ENCODE measurements around the gene S100A5. TPM values are rescaled to one million over a fixed set of nuclear protein-coding genes. Genes with fewer than 3 reads are reported as not detected.
"Not testable (repeated sequence)": the region's sequence is repeated elsewhere in the genome, so short reads cannot be mapped to it uniquely, and the experiment has no call there.

The S100A5 gene
- total RNA-seq, 1 donor from 2014 or later = 1.6 TPM

GRCh38 chr1:153532769-153533599, 7.8 kb downstream of the S100A5 start:
- peaks cover 62% of the 10 kb centered on the region for H3K4me1 Mint-ChIP-seq (ENCODE audit: low read depth)
- H3K4me3 Mint-ChIP-seq = peak overlapping the region; percentile 91
- H3K27ac Mint-ChIP-seq = peak overlapping the region; percentile 83
- no peaks in the 10 kb centered on the region for H3K9me3 Mint-ChIP-seq
- intact Hi-C loops (cut with micrococcal nuclease) = loop anchor here (1.0 kb wide), 3 partner anchors 22 to 101 kb away; partner anchors contain the start of gene CHTOP
- H3K36me3 Mint-ChIP-seq (ENCODE audit: low read depth) = peaks cover 12% of the 10 kb centered on the region
- no peaks in the 10 kb centered on the region for H3K27me3 Mint-ChIP-seq (ENCODE audit: insufficient read depth)
- peak; percentile 72 for DNase-seq (ENCODE audit: low spot score)

GRCh38 chr1:153532181-153532580, 8.6 kb downstream of the S100A5 start:
- H3K36me3 Mint-ChIP-seq (ENCODE audit: low read depth) = peaks cover 12% of the 10 kb centered on the region
- H3K4me1 Mint-ChIP-seq (ENCODE audit: low read depth) = peaks cover 62% of the 10 kb centered on the region
- H3K4me3 Mint-ChIP-seq = peak overlapping the region; percentile 91
- no peaks in the 10 kb centered on the region for H3K9me3 Mint-ChIP-seq
- peak overlapping the region; percentile 83 for H3K27ac Mint-ChIP-seq
- H3K27me3 Mint-ChIP-seq (ENCODE audit: insufficient read depth) = no peaks in the 10 kb centered on the region
- no peak for DNase-seq (ENCODE audit: low spot score)
- intact Hi-C loops (cut with micrococcal nuclease) = loop anchor here (1.0 kb wide), 1 partner anchor 21 kb away; no protein-coding TSS in a partner anchor

GRCh38 chr1:153531638-153532037, 9.1 kb downstream of the S100A5 start:
- intact Hi-C loops (cut with micrococcal nuclease) = loop anchor here (1.0 kb wide), 1 partner anchor 20 kb away; no protein-coding TSS in a partner anchor
- H3K4me1 Mint-ChIP-seq (ENCODE audit: low read depth) = peaks cover 59% of the 10 kb centered on the region
- no peak for DNase-seq (ENCODE audit: low spot score)
- peak overlapping the region; percentile 18 for H3K27ac Mint-ChIP-seq
- no peaks in the 10 kb centered on the region for H3K27me3 Mint-ChIP-seq (ENCODE audit: insufficient read depth)
- H3K9me3 Mint-ChIP-seq = no peaks in the 10 kb centered on the region
- H3K4me3 Mint-ChIP-seq = peak overlapping the region; percentile 46
- H3K36me3 Mint-ChIP-seq (ENCODE audit: low read depth) = peaks cover 10% of the 10 kb centered on the region

- Mint-ChIP-seq H3K4me3 (no peak overlapping the region), H3K4me1 (ENCODE audit: low read depth) (peaks cover 27% of the 10 kb centered on the region), H3K27me3 (ENCODE audit: insufficient read depth) (peaks cover 2% of the 10 kb centered on the region), H3K27ac (no peak overlapping the region), H3K36me3 (ENCODE audit: low read depth) (peaks cover 2% of the 10 kb centered on the region), H3K9me3 (no peaks in the 10 kb centered on the region)
- no peak for DNase-seq (ENCODE audit: low spot score)
- intact Hi-C loops (cut with micrococcal nuclease) = no loop called here
These were observed 13.1 kb downstream of the S100A5 start for GRCh38 chr1:153527683-153528040.

GRCh38 chr1:153527023-153527682, 13.6 kb downstream of the S100A5 start:
- Mint-ChIP-seq H3K27me3 (ENCODE audit: insufficient read depth) (peaks cover 2% of the 10 kb centered on the region), H3K36me3 (ENCODE audit: low read depth) (peaks cover 2% of the 10 kb centered on the region), H3K4me3 (no peak overlapping the region), H3K4me1 (ENCODE audit: low read depth) (peaks cover 26% of the 10 kb centered on the region), H3K27ac (no peak overlapping the region), H3K9me3 (no peaks in the 10 kb centered on the region)
- DNase-seq (ENCODE audit: low spot score) = no peak
- intact Hi-C loops (cut with micrococcal nuclease) = no loop called here

GRCh38 chr1:153526132-153526543, 14.6 kb downstream of the S100A5 start:
- intact Hi-C loops (cut with micrococcal nuclease) = no loop called here
- H3K4me3 Mint-ChIP-seq = no peak overlapping the region
- H3K36me3 Mint-ChIP-seq (ENCODE audit: low read depth) = peaks cover 2% of the 10 kb centered on the region
- peaks cover 16% of the 10 kb centered on the region for H3K4me1 Mint-ChIP-seq (ENCODE audit: low read depth)
- DNase-seq (ENCODE audit: low spot score) = no peak
- H3K9me3 Mint-ChIP-seq = no peaks in the 10 kb centered on the region
- peaks cover 2% of the 10 kb centered on the region for H3K27me3 Mint-ChIP-seq (ENCODE audit: insufficient read depth)
- no peak overlapping the region for H3K27ac Mint-ChIP-seq

GRCh38 chr1:153525088-153525728, 15.5 kb downstream of the S100A5 start:
- H3K36me3 Mint-ChIP-seq (ENCODE audit: low read depth) = peaks cover 2% of the 10 kb centered on the region
- peaks cover 6% of the 10 kb centered on the region for H3K4me1 Mint-ChIP-seq (ENCODE audit: low read depth)
- intact Hi-C loops (cut with micrococcal nuclease) = no loop called here
- H3K4me3 Mint-ChIP-seq = no peak overlapping the region
- no peak overlapping the region for H3K27ac Mint-ChIP-seq
- H3K27me3 Mint-ChIP-seq (ENCODE audit: insufficient read depth) = peaks cover 2% of the 10 kb centered on the region
- no peaks in the 10 kb centered on the region for H3K9me3 Mint-ChIP-seq
- DNase-seq (ENCODE audit: low spot score) = no peak

- DNase-seq (ENCODE audit: low spot score); H3K4me1 Mint-ChIP-seq (ENCODE audit: low read depth); intact Hi-C loops (cut with micrococcal nuclease); H3K27me3 Mint-ChIP-seq (ENCODE audit: insufficient read depth); H3K4me3 Mint-ChIP-seq; H3K27ac Mint-ChIP-seq; H3K36me3 Mint-ChIP-seq (ENCODE audit: low read depth); H3K9me3 Mint-ChIP-seq: not testable (repeated sequence)
These were observed 18.2 kb downstream of the S100A5 start for GRCh38 chr1:153522353-153523048.

GRCh38 chr1:153521808-153522207, 18.9 kb downstream of the S100A5 start:
- H3K27ac Mint-ChIP-seq; H3K4me3 Mint-ChIP-seq; H3K36me3 Mint-ChIP-seq (ENCODE audit: low read depth); intact Hi-C loops (cut with micrococcal nuclease); H3K27me3 Mint-ChIP-seq (ENCODE audit: insufficient read depth); DNase-seq (ENCODE audit: low spot score); H3K9me3 Mint-ChIP-seq; H3K4me1 Mint-ChIP-seq (ENCODE audit: low read depth): not testable (repeated sequence)

GRCh38 chr1:153520818-153521476, 19.8 kb downstream of the S100A5 start:
- no peak for DNase-seq (ENCODE audit: low spot score)
- Mint-ChIP-seq H3K4me3 (no peak overlapping the region), H3K9me3 (no peaks in the 10 kb centered on the region)

GRCh38 chr1:153520137-153520691, 20.5 kb downstream of the S100A5 start:
- H3K9me3 Mint-ChIP-seq; H3K36me3 Mint-ChIP-seq (ENCODE audit: low read depth); H3K27me3 Mint-ChIP-seq (ENCODE audit: insufficient read depth); H3K4me3 Mint-ChIP-seq; DNase-seq (ENCODE audit: low spot score); intact Hi-C loops (cut with micrococcal nuclease): not testable (repeated sequence)
- Mint-ChIP-seq H3K4me1 (ENCODE audit: low read depth) (peaks cover 12% of the 10 kb centered on the region), H3K27ac (peak overlapping the region; percentile 30)

More at GRCh38 chr1:153520818-153521476, 19.8 kb downstream of the S100A5 start:
- no peaks in the 10 kb centered on the region for H3K36me3 Mint-ChIP-seq (ENCODE audit: low read depth)
- no peak overlapping the region for H3K27ac Mint-ChIP-seq
- H3K4me1 Mint-ChIP-seq (ENCODE audit: low read depth) = peaks cover 11% of the 10 kb centered on the region
- intact Hi-C loops (cut with micrococcal nuclease) = no loop called here
- H3K27me3 Mint-ChIP-seq (ENCODE audit: insufficient read depth) = peaks cover 6% of the 10 kb centered on the region

GRCh38 chr1:153519242-153519641, 21.5 kb downstream of the S100A5 start:
- intact Hi-C loops (cut with micrococcal nuclease) = no loop called here
- no peaks in the 10 kb centered on the region for H3K36me3 Mint-ChIP-seq (ENCODE audit: low read depth)

More at GRCh38 chr1:153519242-153519641, 21.5 kb downstream of the S100A5 start:
- DNase-seq (ENCODE audit: low spot score) = no peak
- Mint-ChIP-seq H3K27ac (no peak overlapping the region), H3K27me3 (ENCODE audit: insufficient read depth) (peaks cover 8% of the 10 kb centered on the region), H3K4me1 (ENCODE audit: low read depth) (peaks cover 16% of the 10 kb centered on the region), H3K4me3 (no peak overlapping the region), H3K9me3 (no peaks in the 10 kb centered on the region)
